ENCODE results near the gene TMOD1. TPM values are rescaled to one million over a fixed set of nuclear protein-coding genes. Genes with fewer than 3 reads are reported as not detected.

Gene TMOD1
- total and polyA plus RNA-seq, 9 of the 15 experiments (the other 6 are each of a cell fraction or from before 2014, with no cell fraction given) = 7.1 to 41.2 (median 14.2) TPM

DNA sequence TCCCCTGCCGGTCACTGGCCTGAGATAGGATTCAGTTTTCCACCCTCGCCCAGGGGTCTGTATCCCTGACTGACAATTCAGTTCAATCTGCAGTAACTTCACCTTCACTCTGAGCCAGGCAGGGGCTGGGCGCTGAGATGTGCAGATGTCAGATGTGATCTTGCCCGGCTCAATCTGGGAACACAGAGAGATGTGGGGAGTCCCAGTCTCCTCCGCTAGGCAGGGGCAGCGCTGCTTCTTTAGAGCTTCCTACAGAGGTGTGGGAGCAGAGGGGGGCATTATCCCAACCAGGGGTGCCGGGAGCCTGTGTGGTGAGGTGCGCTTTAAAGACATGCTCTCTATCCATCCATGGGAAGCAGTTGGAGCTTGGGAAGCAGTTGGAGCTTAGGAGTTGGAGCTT lies 14.6 kb downstream of the TMOD1 start (continued):
- TF ChIP-seq, protein P1, sequence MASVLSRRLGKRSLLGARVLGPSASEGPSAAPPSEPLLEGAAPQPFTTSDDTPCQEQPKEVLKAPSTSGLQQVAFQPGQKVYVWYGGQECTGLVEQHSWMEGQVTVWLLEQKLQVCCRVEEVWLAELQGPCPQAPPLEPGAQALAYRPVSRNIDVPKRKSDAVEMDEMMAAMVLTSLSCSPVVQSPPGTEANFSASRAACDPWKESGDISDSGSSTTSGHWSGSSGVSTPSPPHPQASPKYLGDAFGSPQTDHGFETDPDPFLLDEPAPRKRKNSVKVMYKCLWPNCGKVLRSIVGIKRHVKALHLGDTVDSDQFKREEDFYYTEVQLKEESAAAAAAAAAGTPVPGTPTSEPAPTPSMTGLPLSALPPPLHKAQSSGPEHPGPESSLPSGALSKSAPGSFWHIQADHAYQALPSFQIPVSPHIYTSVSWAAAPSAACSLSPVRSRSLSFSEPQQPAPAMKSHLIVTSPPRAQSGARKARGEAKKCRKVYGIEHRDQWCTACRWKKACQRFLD (CRISPR knock-in tag; IDR thresholded peaks at IDR 0.05) = no peak

DNA sequence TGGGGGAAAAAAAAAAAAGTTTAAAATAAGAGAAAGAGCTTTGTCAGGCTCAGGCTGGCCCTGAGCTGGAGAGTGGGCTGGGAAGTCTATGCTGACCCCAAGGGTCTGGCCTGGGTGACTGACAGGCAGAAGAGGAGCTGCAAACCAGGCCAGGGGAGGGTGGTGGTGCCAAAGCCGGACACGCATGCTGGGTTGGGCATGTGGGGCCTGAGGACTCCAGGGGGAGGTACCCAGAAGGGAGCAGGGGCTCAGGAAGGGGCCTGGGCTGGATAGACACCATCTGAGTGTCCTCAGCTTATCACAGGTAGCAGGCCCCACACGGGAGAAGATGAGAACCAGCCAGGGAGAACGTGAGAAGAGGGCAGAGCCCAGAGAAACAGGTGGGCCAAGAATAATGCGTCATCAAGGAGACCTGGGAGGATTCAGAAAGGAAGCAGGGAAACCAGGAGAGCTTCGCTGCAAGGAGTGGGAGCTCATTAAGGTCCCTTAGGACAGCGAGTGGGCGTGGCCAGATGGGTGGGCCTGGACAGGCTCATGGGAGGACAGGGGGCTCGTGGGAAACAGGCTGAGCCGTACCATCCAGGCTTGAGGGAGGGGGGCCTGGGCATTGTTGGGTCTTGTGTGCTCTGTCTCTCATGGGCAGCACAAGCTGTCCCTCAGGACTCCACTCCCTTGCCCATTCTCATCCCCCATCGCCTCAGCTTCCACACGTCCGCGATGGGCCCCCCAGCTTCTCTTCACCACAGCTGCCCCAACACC lies 16.0 kb downstream of the TMOD1 start:
- CTCF ChIA-PET (ENCODE audit: low intra/inter-chr PET ratio) = no interaction called here
- H3K27me3 ChIP-seq (ENCODE audit: control insufficient read depth in 2 of 2, insufficient read depth in 2 of 2, low read length in 2 of 2) = no peaks in the 10 kb centered on the region
- no peak overlapping the region for H3K4me2 ChIP-seq (ENCODE audit: insufficient read depth, low read length)
- H3K27ac ChIP-seq (ENCODE audit: extremely low read depth, low read depth, low read length) = no peak overlapping the region
- intact Hi-C loops (cut with micrococcal nuclease) (no loop called here), in situ Hi-C loops (cut with MboI) (no loop called here)
- H3K9ac ChIP-seq (ENCODE audit: insufficient read depth in 1 of 2, low read depth in 2 of 2, low read length in 2 of 2) = peak overlapping the region in 1 of 2 experiments; percentile 41; a peak in 3 of 4 replicates
- no peak overlapping the region for H3K4me3 ChIP-seq
- peaks cover 16 to 32% of the 10 kb centered on the region in 2 experiments for H3K4me1 ChIP-seq (replicated peaks in 1 of 2; ENCODE audit: control insufficient read depth in 2 of 2, insufficient read depth in 2 of 2, low read length in 2 of 2)
- no peak overlapping the region for H2AFZ ChIP-seq (ENCODE audit: low read depth, low read length)
- peaks cover 12% of the 10 kb centered on the region for H3K9me1 ChIP-seq (ENCODE audit: control insufficient read depth, insufficient read depth, low read length)
- TF ChIP-seq, protein P2, sequence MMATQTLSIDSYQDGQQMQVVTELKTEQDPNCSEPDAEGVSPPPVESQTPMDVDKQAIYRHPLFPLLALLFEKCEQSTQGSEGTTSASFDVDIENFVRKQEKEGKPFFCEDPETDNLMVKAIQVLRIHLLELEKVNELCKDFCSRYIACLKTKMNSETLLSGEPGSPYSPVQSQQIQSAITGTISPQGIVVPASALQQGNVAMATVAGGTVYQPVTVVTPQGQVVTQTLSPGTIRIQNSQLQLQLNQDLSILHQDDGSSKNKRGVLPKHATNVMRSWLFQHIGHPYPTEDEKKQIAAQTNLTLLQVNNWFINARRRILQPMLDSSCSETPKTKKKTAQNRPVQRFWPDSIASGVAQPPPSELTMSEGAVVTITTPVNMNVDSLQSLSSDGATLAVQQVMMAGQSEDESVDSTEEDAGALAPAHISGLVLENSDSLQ (IDR thresholded peaks at IDR 0.05) = 0 out of 2 replicates have a peak, but pooled peaks have one; percentile 9
- TF ChIP-seq, protein P3, sequence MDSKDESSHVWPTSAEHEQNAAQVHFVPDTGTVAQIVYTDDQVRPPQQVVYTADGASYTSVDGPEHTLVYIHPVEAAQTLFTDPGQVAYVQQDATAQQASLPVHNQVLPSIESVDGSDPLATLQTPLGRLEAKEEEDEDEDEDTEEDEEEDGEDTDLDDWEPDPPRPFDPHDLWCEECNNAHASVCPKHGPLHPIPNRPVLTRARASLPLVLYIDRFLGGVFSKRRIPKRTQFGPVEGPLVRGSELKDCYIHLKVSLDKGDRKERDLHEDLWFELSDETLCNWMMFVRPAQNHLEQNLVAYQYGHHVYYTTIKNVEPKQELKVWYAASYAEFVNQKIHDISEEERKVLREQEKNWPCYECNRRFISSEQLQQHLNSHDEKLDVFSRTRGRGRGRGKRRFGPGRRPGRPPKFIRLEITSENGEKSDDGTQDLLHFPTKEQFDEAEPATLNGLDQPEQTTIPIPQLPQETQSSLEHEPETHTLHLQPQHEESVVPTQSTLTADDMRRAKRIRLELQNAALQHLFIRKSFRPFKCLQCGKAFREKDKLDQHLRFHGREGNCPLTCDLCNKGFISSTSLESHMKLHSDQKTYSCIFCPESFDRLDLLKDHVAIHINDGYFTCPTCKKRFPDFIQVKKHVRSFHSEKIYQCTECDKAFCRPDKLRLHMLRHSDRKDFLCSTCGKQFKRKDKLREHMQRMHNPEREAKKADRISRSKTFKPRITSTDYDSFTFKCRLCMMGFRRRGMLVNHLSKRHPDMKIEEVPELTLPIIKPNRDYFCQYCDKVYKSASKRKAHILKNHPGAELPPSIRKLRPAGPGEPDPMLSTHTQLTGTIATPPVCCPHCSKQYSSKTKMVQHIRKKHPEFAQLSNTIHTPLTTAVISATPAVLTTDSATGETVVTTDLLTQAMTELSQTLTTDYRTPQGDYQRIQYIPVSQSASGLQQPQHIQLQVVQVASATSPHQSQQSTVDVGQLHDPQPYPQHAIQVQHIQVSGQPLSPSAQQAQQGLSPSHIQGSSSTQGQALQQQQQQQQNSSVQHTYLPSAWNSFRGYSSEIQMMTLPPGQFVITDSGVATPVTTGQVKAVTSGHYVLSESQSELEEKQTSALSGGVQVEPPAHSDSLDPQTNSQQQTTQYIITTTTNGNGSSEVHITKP (IDR thresholded peaks at IDR 0.05; ENCODE audit: partially characterized antibody) = peak; percentile 87
- TF ChIP-seq SUPT5H (IDR thresholded peaks at IDR 0.05) = no peak
- H3K9me3 ChIP-seq (replicated peaks; ENCODE audit: control insufficient read depth, insufficient read depth, low read depth, low read length) = no peaks in the 10 kb centered on the region
- no TSS peak for BruUV-seq (replicated peaks)
- H4K20me1 ChIP-seq (replicated peaks; ENCODE audit: control insufficient read depth, insufficient read depth, low read length) = peaks cover 57% of the 10 kb centered on the region
- ATAC-seq (peak; percentile 35), DNase-seq (ENCODE audit: extremely low read depth in 1 of 4, low spot score in 3 of 4) (peak in 2 of 4 experiments; percentile 40), FAIRE-seq (no peak)
- POLR2A ChIA-PET = interaction anchor here (0.6 to 4.7 kb wide), 6 partner anchors 10 to 240 kb away, joined by 3 to 29 read pairs (median 4); no protein-coding TSS in a partner anchor
- peaks cover 89% of the 10 kb centered on the region for H3K79me2 ChIP-seq (ENCODE audit: control insufficient read depth, insufficient read depth, low read length)
- 79% methylated on average over 14 of the region's 14 CpGs for WGBS (ENCODE audit: insufficient coverage, low coverage, missing lambda C conversion rate)
- H3K36me3 ChIP-seq (ENCODE audit: control insufficient read depth, insufficient read depth, low read length) = peaks cover 23% of the 10 kb centered on the region; the same call in 2 of the 3 replicates

Data from K562 (cell line).